Heart right ventricle (tissue), 16 donors: Measurements from ENCODE around the gene MAG. TPM values are rescaled to one million over a fixed set of nuclear protein-coding genes. Genes with fewer than 3 reads are reported as not detected.

Experiments
- ATAC-seq, 8 donors: fragments of 200-7000 bp; cut with Tn5 transposase; one replicate each; pipeline ENCODE4 v1.9.1; 2020; ENCODE audit warnings: mild to moderate bottlenecking in 8 of 8, moderate library complexity in 8 of 8, moderate number of reproducible peaks in 1 of 8
- DNase-seq, 2 donors: peaks; one replicate each; pipeline ENCODE4 v3.0.0-alpha.2; 2020
- H3K27ac ChIP-seq, 10 donors: fragments of 200-600 bp; sonication (generic) in 2 of 10; one replicate each; pipeline versions ENCODE4 v1.5.0 to v1.8.0; 2020 to 2022; ENCODE audit warnings: mild to moderate bottlenecking in 3 of 10
- H3K27me3 ChIP-seq, 7 donors: fragments of 200-600 bp; one replicate each; pipeline ENCODE4 v1.8.0; 2021 to 2022; ENCODE audit warnings: mild to moderate bottlenecking in 2 of 7
- H3K36me3 ChIP-seq, 9 donors: fragments of 200-600 bp; sonication (generic) in 1 of 9; one replicate each; pipeline versions ENCODE4 v1.5.0 to v1.8.0; 2020 to 2022; ENCODE audit warnings: mild to moderate bottlenecking in 2 of 9
- H3K4me1 ChIP-seq, 9 donors: fragments of 200-600 bp; sonication (generic) in 1 of 9; one replicate each; pipeline versions ENCODE4 v1.5.0 to v1.8.0; 2020 to 2022; ENCODE audit warnings: mild to moderate bottlenecking in 4 of 9
- H3K4me3 ChIP-seq, 10 donors: fragments of 200-600 bp; sonication (generic) in 2 of 10; one replicate each; pipeline versions ENCODE4 v1.5.0 to v1.8.0; 2020 to 2022; ENCODE audit warnings: mild to moderate bottlenecking in 7 of 10, moderate library complexity in 2 of 10
- H3K9me3 ChIP-seq, 11 donors: fragments of 200-600 bp in 10 of 11; sonication (generic) in 2 of 11; one replicate each; pipeline versions ENCODE4 v1.5.0 to v1.8.0; 2013 to 2022; ENCODE audit warnings: mild to moderate bottlenecking in 2 of 11, control low read depth in 1 of 11, moderate library complexity in 1 of 11
- WGBS, 2 donors: extraction: QIAGEN DNeasy Blood & Tissue Kit; methylation state at CpG; one replicate each; pipeline ENCODE4 v1.1.7; 2013; ENCODE audit warnings: inconsistent platforms in 1 of 2; 5-methylcytosine and 5-hydroxymethylcytosine counted together
- intact Hi-C, 10 donors: fragments of 100-400 bp; cut with DNase I; formaldehyde crosslinking; loops; one replicate each; pipeline versions ENCODE4 v1.11.1 to v1.14.2; 2022
- microRNA-seq, 2 donors: library from miRNA; unstranded; fragments of <30 nt; microRNA quantifications; one replicate each; pipeline ENCODE4 v1.2.0, GENCODE V29; 2021
- polyA plus RNA-seq, 2 donors: library from polyadenylated mRNA; stranded (reverse); fragments of 200-250 nt; gene quantifications; one replicate each; pipeline ENCODE4 v1.2.3, GENCODE V29; 2013
- total RNA-seq, 10 donors: library from RNA; stranded (reverse); fragmentation: NEBNext Ultra II Directional in 3 of 10; extraction: Animal tissue kit (Norgen Biotek cat#: 25700) in 3 of 10; gene quantifications; one replicate each; pipeline versions ENCODE4 v1.2.1 to v1.2.4, GENCODE V29; 2021 to 2023
- TF ChIP-seq, protein P1 (sequence below), 9 donors: fragments of 200-600 bp; sonication (generic) in 2 of 9; IDR thresholded peaks; one replicate each; pipeline versions ENCODE4 v1.5.0 to v1.8.0; 2021 to 2022; ENCODE audit warnings: antibody characterized with exemption in 9 of 9, mild to moderate bottlenecking in 5 of 9, moderate library complexity in 1 of 9
- donor health status: Arrhythmogenic right ventricular cardiomyopathy.
- donor health status: ischemic (EF 13 %, LVEDD 7.1; RV severe dilation, severe dysfunction).
- donor health status: healthy with polysubstance abuse.
- donor health status: DM: no; HTN: yes; CAD: no.
- donor health status: DM: no; HTN: no; CAD: no.
- donor health status: ischemic (EF 25% LVEDD 6.9; RV normal size, moderate dysfunction).
- donor health status: ischemic (EF 25% LVEDD 5.7; RV mildly dilated, moderate dysfunction).
- donor health status: healthy.
- donor health status: DM: yes; HTN: yes; CAD: no.
- donor health status: Ischemic cardiomyopathy.
- donor health status: ischemic (EF 35%, LVEDD 5.7; RV mildly dilated, moderate dysfunction).
- donor health status: nonischemic (EF 11% LVEDD 7.7; RV severe dilation, severe dysfunction).
- donor health status: DM: yes; HTN: yes; CAD: no.
- donor health status: PGD.
- donor health status: ischemic (EF 29% LVEDD 5.4; RV normal size, mild dysfunction).
- donor health status: nonischemic (EF 23%, LVEDD 6.1; RV moderate dilation, normal function).

Gene MAG
- total and polyA plus RNA-seq, 12 donors, result 0.04 to 0.39 TPM; not detected in 10

- ATAC-seq, result no peak
Observed at GRCh38 chr19:35360880-35361420, 69.0 kb downstream of the MAG start.

DNA sequence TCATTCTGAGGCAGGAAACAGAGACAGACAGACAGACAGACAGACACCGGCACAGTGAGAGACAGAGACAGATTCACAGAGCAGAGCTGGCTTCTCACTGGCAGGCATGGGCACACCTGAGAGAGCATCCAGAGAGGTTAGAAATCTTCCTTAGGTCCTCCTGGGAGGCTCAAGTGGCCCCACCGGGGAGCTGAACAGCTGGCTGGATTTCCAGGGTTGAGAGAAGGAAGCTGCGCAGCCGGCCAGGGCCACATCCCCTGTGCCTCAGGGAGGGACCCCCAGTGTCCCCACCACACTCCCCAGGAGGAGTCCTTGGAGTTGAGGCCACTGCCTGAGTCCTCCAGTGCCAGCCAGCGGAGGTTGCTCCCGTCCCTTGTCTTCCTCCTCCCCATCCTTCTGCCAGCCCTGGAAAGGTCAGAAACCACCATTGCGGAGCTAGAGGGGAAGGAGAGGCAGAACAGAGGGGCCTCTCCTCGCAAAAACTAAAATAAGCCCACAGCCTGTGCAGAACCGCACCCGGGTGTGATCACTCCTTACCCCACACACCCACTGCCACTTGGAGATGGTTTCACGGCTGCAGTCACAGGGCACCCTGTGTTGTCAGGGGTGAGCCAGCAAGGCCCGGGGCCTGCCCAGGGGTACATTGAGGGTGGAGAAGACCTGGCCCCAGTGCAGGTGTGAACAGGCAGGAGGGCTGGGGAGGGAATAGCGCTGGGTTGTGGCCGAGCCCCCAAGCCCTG, 70.5 kb downstream of the MAG start:
- Histone ChIP-seq H3K36me3 (no peaks in the 10 kb centered on the region), H3K9me3 (no peaks in the 10 kb centered on the region), H3K27me3 (peaks cover 0 to 12% (median 0%) of the 10 kb centered on the region in 7 donors), H3K4me3 (no peak overlapping the region), H3K27ac (no peak overlapping the region), H3K4me1 (peaks cover 0 to 10% (median 6%) of the 10 kb centered on the region in 9 donors)
- no peak for DNase-seq
- intact Hi-C loops, result no loop called here
- no peak for ATAC-seq
- WGBS, 2 donors, result 77 to 83% methylated on average over 13 to 14 of the region's 14 CpGs
- TF ChIP-seq, protein P1, sequence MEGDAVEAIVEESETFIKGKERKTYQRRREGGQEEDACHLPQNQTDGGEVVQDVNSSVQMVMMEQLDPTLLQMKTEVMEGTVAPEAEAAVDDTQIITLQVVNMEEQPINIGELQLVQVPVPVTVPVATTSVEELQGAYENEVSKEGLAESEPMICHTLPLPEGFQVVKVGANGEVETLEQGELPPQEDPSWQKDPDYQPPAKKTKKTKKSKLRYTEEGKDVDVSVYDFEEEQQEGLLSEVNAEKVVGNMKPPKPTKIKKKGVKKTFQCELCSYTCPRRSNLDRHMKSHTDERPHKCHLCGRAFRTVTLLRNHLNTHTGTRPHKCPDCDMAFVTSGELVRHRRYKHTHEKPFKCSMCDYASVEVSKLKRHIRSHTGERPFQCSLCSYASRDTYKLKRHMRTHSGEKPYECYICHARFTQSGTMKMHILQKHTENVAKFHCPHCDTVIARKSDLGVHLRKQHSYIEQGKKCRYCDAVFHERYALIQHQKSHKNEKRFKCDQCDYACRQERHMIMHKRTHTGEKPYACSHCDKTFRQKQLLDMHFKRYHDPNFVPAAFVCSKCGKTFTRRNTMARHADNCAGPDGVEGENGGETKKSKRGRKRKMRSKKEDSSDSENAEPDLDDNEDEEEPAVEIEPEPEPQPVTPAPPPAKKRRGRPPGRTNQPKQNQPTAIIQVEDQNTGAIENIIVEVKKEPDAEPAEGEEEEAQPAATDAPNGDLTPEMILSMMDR (IDR thresholded peaks at IDR 0.05), result no peak

More at GRCh38 chr19:35360880-35361420, 69.0 kb downstream of the MAG start:
- TF ChIP-seq, protein P1 (IDR thresholded peaks at IDR 0.05), result no peak
- Histone ChIP-seq H3K4me3 (no peak overlapping the region), H3K36me3 (no peaks in the 10 kb centered on the region), H3K9me3 (no peaks in the 10 kb centered on the region), H3K4me1 (peaks cover 0 to 12% (median 6%) of the 10 kb centered on the region in 9 donors), H3K27me3 (peaks cover 0 to 4% (median 0%) of the 10 kb centered on the region in 7 donors), H3K27ac (no peak overlapping the region)
- DNase-seq, result no peak
- intact Hi-C loops, result no loop called here
- 47 to 66% methylated on average over 5 of the region's 5 CpGs for WGBS, 2 donors

- DNase-seq (no peak), ATAC-seq (no peak)
- H3K36me3 ChIP-seq, result no peaks in the 10 kb centered on the region
- 85 to 86% methylated on average over 11 of the region's 11 CpGs for WGBS, 2 donors
- H3K27ac ChIP-seq, result no peak overlapping the region
- H3K4me1 ChIP-seq, result peaks cover 0 to 3% (median 2%) of the 10 kb centered on the region in 9 donors
- TF ChIP-seq, protein P1 (IDR thresholded peaks at IDR 0.05), result no peak
- H3K4me3 ChIP-seq, result no peak overlapping the region
- H3K9me3 ChIP-seq, result no peaks in the 10 kb centered on the region
- intact Hi-C loops, result no loop called here
- H3K27me3 ChIP-seq, result peaks cover 0 to 16% (median 0%) of the 10 kb centered on the region in 7 donors
Observed at GRCh38 chr19:35363001-35363590, 71.1 kb downstream of the MAG start.

Small RNA genes lying within 50 kb of the gene (microRNA-seq; reads per million reads assigned to microRNA genes)
- gene MIR5196, result 0 reads per million in 2 donors

Other genes with a start within 250 kb of the MAG start
- 1 to 10 TPM in 3 of 10 donors, under 1 TPM in 4, not detected in 3; 0.51 to 2.1 (median 0.74) TPM for gene FXYD3, start 176.3 kb upstream of the MAG start, total RNA-seq
- 1 to 10 TPM in 1 of 2 donors, under 1 TPM in 1; 0.78 to 2.7 TPM for gene FXYD3, start 176.3 kb upstream of the MAG start, polyA plus RNA-seq
- 10 to 100 TPM in 2 of 10 donors, 1 to 10 TPM in 8; 4.3 to 12.5 (median 7.5) TPM for gene LGI4, start 157.1 kb upstream of the MAG start, total RNA-seq
- 10 to 100 TPM in 1 of 2 donors, 1 to 10 TPM in 1; 8.9 to 30.0 TPM for gene LGI4, start 157.1 kb upstream of the MAG start, polyA plus RNA-seq
- 100 to 1,000 TPM; 451 to 819 (median 578) TPM for gene FXYD1, start 153.3 kb upstream of the MAG start, total RNA-seq
- gene FXYD1, start 153.3 kb upstream of the MAG start, polyA plus RNA-seq, result 100 to 1,000 TPM; 251 to 605 TPM
- gene FXYD7, start 148.9 kb upstream of the MAG start, total RNA-seq, result under 1 TPM in 3 of 10 donors, not detected in 7; 0.28 to 0.37 (median 0.30) TPM
- gene FXYD7, start 148.9 kb upstream of the MAG start, polyA plus RNA-seq, result under 1 TPM in 1 of 2 donors, not detected in 1; 0.10 TPM
- gene FXYD5, start 137.4 kb upstream of the MAG start, total RNA-seq, result 10 to 100 TPM; 13.9 to 36.6 (median 18.1) TPM
- 10 to 100 TPM; 48.3 to 67.4 TPM for gene FXYD5, start 137.4 kb upstream of the MAG start, polyA plus RNA-seq
- under 1 TPM in 1 of 10 donors, not detected in 9; 0.48 TPM for gene FAM187B, start 63.4 kb upstream of the MAG start, total RNA-seq
- gene FAM187B, start 63.4 kb upstream of the MAG start, polyA plus RNA-seq, result not detected
- gene LSR, start 43.2 kb upstream of the MAG start, total RNA-seq, result 1 to 10 TPM; 3.2 to 8.7 (median 5.2) TPM
- 10 to 100 TPM; 10.2 to 10.4 TPM for gene LSR, start 43.2 kb upstream of the MAG start, polyA plus RNA-seq
- 100 to 1,000 TPM; 134 to 185 (median 151) TPM for gene USF2, start 23.2 kb upstream of the MAG start, total RNA-seq
- gene USF2, start 23.2 kb upstream of the MAG start, polyA plus RNA-seq, result 100 to 1,000 TPM; 125 to 171 TPM
- gene HAMP, start 9.6 kb upstream of the MAG start, total RNA-seq, result 1 to 10 TPM in 1 of 10 donors, under 1 TPM in 1, not detected in 8; 0.44 to 3.9 TPM
- 10 to 100 TPM in 1 of 2 donors, not detected in 1; 13.7 TPM for gene HAMP, start 9.6 kb upstream of the MAG start, polyA plus RNA-seq
- gene CD22, start 37.0 kb downstream of the MAG start, total RNA-seq, result 1 to 10 TPM in 1 of 10 donors, under 1 TPM in 7, not detected in 2; 0.22 to 1.6 (median 0.49) TPM
- gene CD22, start 37.0 kb downstream of the MAG start, polyA plus RNA-seq, result under 1 TPM; 0.07 to 0.12 TPM
- gene FFAR1, start 55.7 kb downstream of the MAG start, total RNA-seq, result not detected
- gene FFAR1, start 55.7 kb downstream of the MAG start, polyA plus RNA-seq, result not detected
- under 1 TPM in 2 of 10 donors, not detected in 8; 0.40 to 0.49 TPM for gene FFAR3, start 66.3 kb downstream of the MAG start, total RNA-seq
- under 1 TPM in 1 of 2 donors, not detected in 1; 0.09 TPM for gene FFAR3, start 66.3 kb downstream of the MAG start, polyA plus RNA-seq
- gene GPR42, start 78.9 kb downstream of the MAG start, total RNA-seq, result not detected
- not detected for gene GPR42, start 78.9 kb downstream of the MAG start, polyA plus RNA-seq
- gene FFAR2, start 156.1 kb downstream of the MAG start, total RNA-seq, result 1 to 10 TPM in 1 of 10 donors, under 1 TPM in 8, not detected in 1; 0.17 to 1.4 (median 0.54) TPM
- gene FFAR2, start 156.1 kb downstream of the MAG start, polyA plus RNA-seq, result under 1 TPM; 0.10 to 0.15 TPM
- gene KRTDAP, start 198.3 kb downstream of the MAG start, total RNA-seq, result not detected
- gene KRTDAP, start 198.3 kb downstream of the MAG start, polyA plus RNA-seq, result not detected
- 10 to 100 TPM in 3 of 10 donors, 1 to 10 TPM in 7; 2.0 to 15.7 (median 7.6) TPM for gene DMKN, start 221.5 kb downstream of the MAG start, total RNA-seq
- gene DMKN, start 221.5 kb downstream of the MAG start, polyA plus RNA-seq, result 10 to 100 TPM in 1 of 2 donors, 1 to 10 TPM in 1; 7.8 to 32.2 TPM
- not detected for gene SBSN, start 236.2 kb downstream of the MAG start, total RNA-seq
- gene SBSN, start 236.2 kb downstream of the MAG start, polyA plus RNA-seq, result under 1 TPM in 1 of 2 donors, not detected in 1; 0.20 TPM
- gene GAPDHS, start 241.3 kb downstream of the MAG start, total RNA-seq, result not detected
- gene GAPDHS, start 241.3 kb downstream of the MAG start, polyA plus RNA-seq, result not detected